ENCODE measurements around the gene FAM170B.

FAM170B gene

DNA sequence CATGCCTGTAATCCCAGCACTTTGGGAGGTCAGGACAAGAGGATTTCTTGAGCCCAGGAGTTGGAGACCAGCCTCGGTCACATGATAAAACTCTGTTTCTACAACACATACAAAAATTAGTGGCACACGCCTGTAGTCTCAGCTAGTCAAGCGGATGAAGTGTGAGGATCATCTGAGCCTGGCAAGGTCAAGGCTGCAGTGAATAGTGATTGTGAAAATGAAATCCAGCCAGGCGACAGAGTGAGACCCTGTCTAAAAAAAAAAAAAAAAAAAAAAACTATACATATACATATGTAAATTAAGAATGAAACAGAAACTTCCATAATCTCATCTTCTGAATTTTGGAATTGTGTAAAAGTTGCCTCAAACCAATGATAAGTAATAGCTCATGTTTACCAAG, 18.2 kb upstream of the FAM170B start:
- no peak for DNase-seq (ENCODE audit: low read depth, low spot score)
- ChIA-PET CTCF (interaction anchor here (2.3 kb wide), 1 partner anchor 10 kb away, joined by 12 read pairs; no protein-coding TSS in a partner anchor), POLR2A (no interaction called here)
- no peak overlapping the region for H3K4me3 ChIP-seq (ENCODE audit: low read depth, low read length)
- TF ChIP-seq, protein P1, sequence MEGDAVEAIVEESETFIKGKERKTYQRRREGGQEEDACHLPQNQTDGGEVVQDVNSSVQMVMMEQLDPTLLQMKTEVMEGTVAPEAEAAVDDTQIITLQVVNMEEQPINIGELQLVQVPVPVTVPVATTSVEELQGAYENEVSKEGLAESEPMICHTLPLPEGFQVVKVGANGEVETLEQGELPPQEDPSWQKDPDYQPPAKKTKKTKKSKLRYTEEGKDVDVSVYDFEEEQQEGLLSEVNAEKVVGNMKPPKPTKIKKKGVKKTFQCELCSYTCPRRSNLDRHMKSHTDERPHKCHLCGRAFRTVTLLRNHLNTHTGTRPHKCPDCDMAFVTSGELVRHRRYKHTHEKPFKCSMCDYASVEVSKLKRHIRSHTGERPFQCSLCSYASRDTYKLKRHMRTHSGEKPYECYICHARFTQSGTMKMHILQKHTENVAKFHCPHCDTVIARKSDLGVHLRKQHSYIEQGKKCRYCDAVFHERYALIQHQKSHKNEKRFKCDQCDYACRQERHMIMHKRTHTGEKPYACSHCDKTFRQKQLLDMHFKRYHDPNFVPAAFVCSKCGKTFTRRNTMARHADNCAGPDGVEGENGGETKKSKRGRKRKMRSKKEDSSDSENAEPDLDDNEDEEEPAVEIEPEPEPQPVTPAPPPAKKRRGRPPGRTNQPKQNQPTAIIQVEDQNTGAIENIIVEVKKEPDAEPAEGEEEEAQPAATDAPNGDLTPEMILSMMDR (IDR thresholded peaks at IDR 0.05; ENCODE audit: insufficient read depth, low read length, missing control alignments): no peak

DNA sequence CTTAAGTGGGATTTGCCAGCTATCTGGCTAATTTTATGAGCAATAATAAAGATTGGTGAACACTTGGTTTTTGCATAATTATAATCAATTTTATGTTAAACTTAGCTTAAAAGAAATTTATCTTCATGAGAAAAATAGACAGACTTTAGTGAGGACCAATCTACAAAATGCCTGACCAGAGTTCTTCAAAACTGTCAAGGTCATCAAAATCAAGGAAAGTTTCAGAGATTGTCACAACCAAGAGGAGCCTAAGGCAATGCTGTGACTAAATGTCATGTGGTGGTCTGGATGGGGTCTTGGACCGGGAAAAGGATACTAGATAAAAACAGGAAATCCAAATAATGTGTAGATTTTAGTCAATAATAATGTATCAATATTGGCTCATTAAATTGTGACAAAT, 17.7 kb upstream of the FAM170B start:
- H3K4me3 ChIP-seq (ENCODE audit: low read depth, low read length): no peak overlapping the region
- TF ChIP-seq, protein P1 (IDR thresholded peaks at IDR 0.05; ENCODE audit: insufficient read depth, low read length, missing control alignments): no peak
- ChIA-PET CTCF (interaction anchor here (1.5 kb wide), 1 partner anchor 10 kb away, joined by 6 read pairs; no protein-coding TSS in a partner anchor), POLR2A (interaction anchor here (1.5 kb wide), 1 partner anchor 12 kb away, joined by 5 read pairs; no protein-coding TSS in a partner anchor)
- DNase-seq (ENCODE audit: low read depth, low spot score): no peak

DNA sequence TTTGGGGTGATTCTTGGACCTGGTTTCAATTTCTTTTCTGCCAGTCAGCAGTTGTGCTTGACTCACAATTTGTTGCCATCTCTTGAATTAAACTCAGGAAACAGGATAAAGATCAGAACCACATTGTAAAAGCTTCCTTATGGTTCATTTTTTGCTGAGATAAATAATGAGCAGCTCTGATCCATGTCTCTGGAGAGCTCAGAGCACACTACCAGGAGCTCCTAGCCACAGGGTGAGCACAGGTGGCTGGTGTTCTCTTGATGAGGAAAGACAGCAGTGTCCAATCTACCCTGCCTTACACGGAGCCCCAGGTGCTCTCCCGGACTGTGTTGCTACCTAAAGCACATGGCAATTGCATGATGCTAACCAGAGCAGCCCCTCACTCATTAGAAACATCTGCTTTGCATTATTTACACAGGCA, 17.2 kb upstream of the FAM170B start:
- POLR2A ChIA-PET: interaction anchor here (1.5 kb wide), 1 partner anchor 12 kb away, joined by 5 read pairs; no protein-coding TSS in a partner anchor
- TF ChIP-seq, protein P1 (IDR thresholded peaks at IDR 0.05; ENCODE audit: insufficient read depth, low read length, missing control alignments): no peak
- no peak overlapping the region for H3K4me3 ChIP-seq (ENCODE audit: low read depth, low read length)
- CTCF ChIA-PET: interaction anchor here (1.5 kb wide), 1 partner anchor 11 kb away, joined by 6 read pairs; no protein-coding TSS in a partner anchor
- no peak for DNase-seq (ENCODE audit: low read depth, low spot score)

DNA sequence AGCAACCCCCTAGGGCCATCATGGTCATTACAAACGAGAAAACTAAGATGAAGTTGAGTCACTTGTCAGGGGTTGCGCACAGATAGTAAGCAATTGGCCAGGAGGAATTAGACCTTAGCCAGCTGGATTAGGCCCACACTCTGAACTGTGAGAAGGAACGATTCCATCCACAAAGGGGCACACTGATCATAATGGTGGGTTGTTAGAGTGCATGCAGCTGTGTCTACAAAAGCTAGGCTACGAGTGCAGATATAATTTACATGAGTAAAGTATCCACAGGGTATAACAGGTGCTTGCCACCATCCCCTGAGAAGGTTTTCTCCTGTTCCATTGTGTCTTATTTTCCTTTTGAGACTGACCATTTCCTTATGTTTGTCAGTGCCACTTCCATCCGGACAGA, 16.6 kb upstream of the FAM170B start:
- H3K4me3 ChIP-seq (ENCODE audit: low read depth, low read length): no peak overlapping the region
- CTCF ChIA-PET: interaction anchor here (1.5 kb wide), 1 partner anchor 11 kb away, joined by 6 read pairs; no protein-coding TSS in a partner anchor
- DNase-seq (ENCODE audit: low read depth, low spot score): no peak
- POLR2A ChIA-PET: interaction anchor here (1.5 kb wide), 1 partner anchor 11 kb away, joined by 5 read pairs; no protein-coding TSS in a partner anchor
- TF ChIP-seq, protein P1 (IDR thresholded peaks at IDR 0.05; ENCODE audit: insufficient read depth, low read length, missing control alignments): no peak

DNA sequence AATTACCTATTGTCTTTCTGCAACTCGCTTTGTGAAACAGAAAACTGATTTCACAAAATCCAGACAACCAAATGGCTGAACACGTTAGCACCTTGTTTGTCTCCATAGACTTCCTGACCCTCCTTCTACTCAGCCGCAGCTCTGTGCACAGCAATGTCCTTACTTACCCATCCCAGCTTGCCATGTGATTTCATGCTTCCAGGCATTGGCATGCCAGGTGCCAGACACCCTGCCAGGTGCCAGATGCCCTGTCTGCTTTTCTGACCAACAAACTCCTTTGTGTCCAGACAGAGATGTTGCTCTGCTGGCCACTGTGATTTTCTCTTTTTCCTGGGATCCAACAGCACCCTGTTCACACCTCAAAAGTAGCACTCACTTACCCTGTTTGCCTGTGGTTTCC, 16.1 kb upstream of the FAM170B start:
- no peak overlapping the region for H3K4me3 ChIP-seq (ENCODE audit: low read depth, low read length)
- ChIA-PET POLR2A (interaction anchor here (1.5 kb wide), 1 partner anchor 11 kb away, joined by 5 read pairs; no protein-coding TSS in a partner anchor), CTCF (interaction anchor here (1.5 kb wide), 1 partner anchor 12 kb away, joined by 6 read pairs; no protein-coding TSS in a partner anchor)
- TF ChIP-seq, protein P1 (IDR thresholded peaks at IDR 0.05; ENCODE audit: insufficient read depth, low read length, missing control alignments): no peak
- no peak for DNase-seq (ENCODE audit: low read depth, low spot score)

DNA sequence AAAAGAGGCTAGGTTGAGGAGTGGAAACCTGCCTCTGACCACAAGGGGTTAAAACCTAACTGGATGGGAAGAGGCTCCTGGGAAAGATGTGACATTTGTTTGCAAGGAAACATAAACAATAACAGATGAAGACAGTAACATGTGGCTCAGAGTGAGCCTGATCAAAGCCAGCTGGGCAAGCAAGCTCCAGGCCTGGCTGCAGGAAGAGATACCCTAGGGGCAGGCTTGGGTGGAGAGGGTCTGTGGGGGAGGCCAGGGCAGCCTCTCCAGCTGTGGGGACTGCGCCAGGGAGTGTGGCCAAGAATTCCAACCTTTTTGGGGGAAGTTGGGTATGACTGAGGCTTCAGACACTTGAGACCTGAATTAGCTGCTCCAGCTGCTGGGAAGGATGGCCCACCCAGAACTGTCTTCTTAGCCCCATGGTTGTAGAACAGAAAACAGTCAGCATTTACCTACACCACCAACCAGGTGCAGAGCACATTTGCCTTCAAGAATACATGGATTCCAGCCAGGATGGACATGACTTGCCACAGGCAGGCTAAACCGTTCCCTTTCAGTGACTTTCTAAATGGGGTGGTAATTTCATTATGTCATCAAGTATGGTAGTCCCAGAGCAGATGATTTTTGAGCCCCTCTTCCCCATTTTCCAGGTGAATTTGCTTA, 10.4 kb upstream of the FAM170B start:
- TF ChIP-seq, protein P1 (IDR thresholded peaks at IDR 0.05; ENCODE audit: insufficient read depth, low read length, missing control alignments): no peak
- H3K4me3 ChIP-seq (ENCODE audit: low read depth, low read length): no peak overlapping the region
- CTCF ChIA-PET: no interaction called here
- POLR2A ChIA-PET: no interaction called here
- DNase-seq (ENCODE audit: low read depth, low spot score): no peak

All from AG04449 (cell line).